Panc1 (cell line): Measurements from ENCODE around the gene S100A7. TPM values are rescaled to one million over a fixed set of nuclear protein-coding genes. Genes with fewer than 3 reads are reported as not detected.

Source experiments
- ATAC-seq: fragments of 200-7000 bp; cut with Tn5 transposase; 2 replicates; pipeline ENCODE4 v1.9.1; 2020; ENCODE audit warnings: mild to moderate bottlenecking, moderate library complexity
- BruUV-seq: library from RNA; stranded (reverse); fragments of 400-500 nt; replicated peaks from 2 replicates; lab custom pipeline; 2021; lab: Mats Ljungman, UMichigan
- CTCF ChIA-PET: fragments of 300-600 bp; sonication (Branson Sonifier 250); formaldehyde crosslinking; loops from one replicate; lab custom pipeline; 2022; ENCODE audit warnings: antibody characterized with exemption; lab: Charles Lee
- POLR2A ChIA-PET: fragments of 300-600 bp; sonication (Branson Sonifier 250); formaldehyde crosslinking; loops from one replicate; lab custom pipeline; 2022; ENCODE audit warnings: antibody characterized with exemption; lab: Charles Lee
- DNase-seq: peaks from one replicate; pipeline ENCODE4 v3.0.0-alpha.2; 2010; ENCODE audit warnings: low read depth, low spot score
- H3K27ac ChIP-seq: 2 replicates; pipeline ENCODE4 v1.5.1; 2011; ENCODE audit warnings: mild to moderate bottlenecking, low read length, inconsistent platforms
- H3K27me3 ChIP-seq: fragments of 200-500 bp; sonication (Bioruptor generic); 2 replicates; pipeline ENCODE4 v1.6.0; 2014; ENCODE audit warnings: low read length, inconsistent platforms; ENCODE audit not compliant: control insufficient read depth, insufficient read depth
- H3K36me3 ChIP-seq: fragments of 200-500 bp; sonication (Bioruptor generic); 2 replicates; pipeline ENCODE4 v1.5.1; 2014; ENCODE audit warnings: inconsistent platforms, mild to moderate bottlenecking, low read length, moderate library complexity; ENCODE audit not compliant: control insufficient read depth, insufficient read depth
- H3K4me1 ChIP-seq: 2 replicates; pipeline ENCODE4 v1.5.1; 2011; ENCODE audit warnings: inconsistent platforms, mild to moderate bottlenecking, low read length, moderate library complexity; ENCODE audit not compliant: control insufficient read depth, insufficient read depth
- H3K4me3 ChIP-seq, 2 experiments: 2 replicates each; pipeline ENCODE4 v1.5.1; 2011 to 2012; ENCODE audit warnings: low read depth in 2 of 2, low read length in 2 of 2, mild to moderate bottlenecking in 2 of 2, inconsistent platforms in 1 of 2, moderate library complexity in 1 of 2
- H3K9me3 ChIP-seq: fragments of 200-500 bp; sonication (Bioruptor generic); 2 replicates; pipeline ENCODE4 v1.5.1; 2014; ENCODE audit warnings: low read depth, mild to moderate bottlenecking, inconsistent platforms, low read length, moderate library complexity; ENCODE audit not compliant: control insufficient read depth, insufficient read depth
- POLR2AphosphoS5 ChIP-seq: IDR thresholded peaks from 2 replicates; pipeline ENCODE4 v1.6.1; 2012; ENCODE audit warnings: mild to moderate bottlenecking, low read depth, low read length, moderate library complexity
- SIN3A ChIP-seq: IDR thresholded peaks from 2 replicates; pipeline ENCODE4 v1.6.1; 2012; ENCODE audit warnings: low read depth, mild to moderate bottlenecking, low read length, moderate library complexity, borderline replicate concordance; ENCODE audit not compliant: insufficient read depth
- TCF7L2 ChIP-seq: IDR thresholded peaks from 2 replicates; pipeline ENCODE4 v1.6.1; 2011; ENCODE audit warnings: mild to moderate bottlenecking, low read depth, low read length, inconsistent platforms
- in situ Hi-C: cut with HindIII; loops from 2 replicates; pipeline ENCODE4 v1.10.0; 2016; ENCODE audit warnings: low sequenced_read_pairs, low pct_unique_long_range_greater_than_20kb
- intact Hi-C: fragments of 100-400 bp; cut with micrococcal nuclease; formaldehyde crosslinking; loops from one replicate; pipeline ENCODE4 v1.10.0; 2022; ENCODE audit not compliant: unreplicated experiment
- total RNA-seq: library from RNA; stranded (reverse); gene quantifications from one replicate; pipeline ENCODE4 v1.2.1, GENCODE V29; 2021; ENCODE audit not compliant: unreplicated experiment
- TF ChIP-seq, protein P1 (sequence below): fragments of 450-650 bp; IDR thresholded peaks from 2 replicates; pipeline ENCODE4 v1.5.1; 2017; ENCODE audit warnings: mild to moderate bottlenecking
- TF ChIP-seq, protein P2 (sequence below), 2 experiments: IDR thresholded peaks; 2 replicates each; pipeline ENCODE4 v1.6.1; 2011 to 2012; ENCODE audit warnings: low read depth in 2 of 2, control low read depth in 1 of 2, low read length in 1 of 2, mild to moderate bottlenecking in 1 of 2, moderate library complexity in 1 of 2; ENCODE audit not compliant: insufficient read depth in 1 of 2

S100A7 gene
- total RNA-seq, 1 experiment from 2014 or later: not detected

DNA sequence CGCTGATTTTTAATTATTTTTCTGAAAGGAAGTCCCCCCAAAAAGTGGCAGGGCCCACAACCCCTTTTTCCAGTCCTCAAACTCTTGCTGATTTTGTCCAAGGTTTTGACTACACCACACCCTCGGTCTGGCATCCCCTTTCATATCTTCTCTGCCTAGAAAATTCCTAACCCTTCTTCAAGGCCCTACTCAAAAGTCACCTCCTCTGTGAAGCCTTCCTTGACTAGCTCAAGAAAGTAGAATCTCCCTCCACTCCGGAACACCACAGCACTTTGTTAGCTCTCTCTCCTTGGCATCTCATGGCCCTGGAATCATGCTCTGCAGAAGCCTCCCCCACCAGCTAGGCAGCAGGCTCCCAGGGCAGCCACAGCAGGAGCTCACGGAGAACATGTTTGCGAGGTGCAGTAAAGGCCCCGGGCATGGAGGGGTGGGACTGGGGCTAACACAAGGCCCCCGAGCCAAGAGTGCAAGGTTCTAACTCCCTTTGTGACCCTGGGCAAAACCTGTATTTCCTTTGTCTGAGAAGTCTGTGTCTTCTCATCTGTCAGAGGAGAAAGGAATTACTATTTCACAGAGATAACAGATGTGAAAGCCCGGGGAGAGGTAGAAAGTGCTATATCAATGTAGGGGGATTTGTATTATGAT is 17.7 kb upstream of the S100A7 start:
- in situ Hi-C loops (no loop called here), intact Hi-C loops (no loop called here)
- no peaks in the 10 kb centered on the region for H3K36me3 ChIP-seq
- ATAC-seq (0 out of 2 replicates have a peak, but pooled peaks have one; percentile 50), DNase-seq (no peak)
- no peak overlapping the region for H3K4me3 ChIP-seq
- H3K27me3 ChIP-seq: no peaks in the 10 kb centered on the region
- no TSS peak for BruUV-seq
- ChIA-PET POLR2A (no interaction called here), CTCF (interaction anchor here (0.7 kb wide), 1 partner anchor 149 kb away, joined by 3 read pairs; the partner anchor contains the start of gene S100A13)
- H3K27ac ChIP-seq: no peak overlapping the region
- H3K4me1 ChIP-seq: no peaks in the 10 kb centered on the region
- no peaks in the 10 kb centered on the region for H3K9me3 ChIP-seq
- no peak for TF ChIP-seq POLR2AphosphoS5
- TF ChIP-seq TCF7L2: no peak
- TF ChIP-seq, protein P1, sequence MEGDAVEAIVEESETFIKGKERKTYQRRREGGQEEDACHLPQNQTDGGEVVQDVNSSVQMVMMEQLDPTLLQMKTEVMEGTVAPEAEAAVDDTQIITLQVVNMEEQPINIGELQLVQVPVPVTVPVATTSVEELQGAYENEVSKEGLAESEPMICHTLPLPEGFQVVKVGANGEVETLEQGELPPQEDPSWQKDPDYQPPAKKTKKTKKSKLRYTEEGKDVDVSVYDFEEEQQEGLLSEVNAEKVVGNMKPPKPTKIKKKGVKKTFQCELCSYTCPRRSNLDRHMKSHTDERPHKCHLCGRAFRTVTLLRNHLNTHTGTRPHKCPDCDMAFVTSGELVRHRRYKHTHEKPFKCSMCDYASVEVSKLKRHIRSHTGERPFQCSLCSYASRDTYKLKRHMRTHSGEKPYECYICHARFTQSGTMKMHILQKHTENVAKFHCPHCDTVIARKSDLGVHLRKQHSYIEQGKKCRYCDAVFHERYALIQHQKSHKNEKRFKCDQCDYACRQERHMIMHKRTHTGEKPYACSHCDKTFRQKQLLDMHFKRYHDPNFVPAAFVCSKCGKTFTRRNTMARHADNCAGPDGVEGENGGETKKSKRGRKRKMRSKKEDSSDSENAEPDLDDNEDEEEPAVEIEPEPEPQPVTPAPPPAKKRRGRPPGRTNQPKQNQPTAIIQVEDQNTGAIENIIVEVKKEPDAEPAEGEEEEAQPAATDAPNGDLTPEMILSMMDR: no peak
- TF ChIP-seq SIN3A: no peak
- TF ChIP-seq, protein P2, sequence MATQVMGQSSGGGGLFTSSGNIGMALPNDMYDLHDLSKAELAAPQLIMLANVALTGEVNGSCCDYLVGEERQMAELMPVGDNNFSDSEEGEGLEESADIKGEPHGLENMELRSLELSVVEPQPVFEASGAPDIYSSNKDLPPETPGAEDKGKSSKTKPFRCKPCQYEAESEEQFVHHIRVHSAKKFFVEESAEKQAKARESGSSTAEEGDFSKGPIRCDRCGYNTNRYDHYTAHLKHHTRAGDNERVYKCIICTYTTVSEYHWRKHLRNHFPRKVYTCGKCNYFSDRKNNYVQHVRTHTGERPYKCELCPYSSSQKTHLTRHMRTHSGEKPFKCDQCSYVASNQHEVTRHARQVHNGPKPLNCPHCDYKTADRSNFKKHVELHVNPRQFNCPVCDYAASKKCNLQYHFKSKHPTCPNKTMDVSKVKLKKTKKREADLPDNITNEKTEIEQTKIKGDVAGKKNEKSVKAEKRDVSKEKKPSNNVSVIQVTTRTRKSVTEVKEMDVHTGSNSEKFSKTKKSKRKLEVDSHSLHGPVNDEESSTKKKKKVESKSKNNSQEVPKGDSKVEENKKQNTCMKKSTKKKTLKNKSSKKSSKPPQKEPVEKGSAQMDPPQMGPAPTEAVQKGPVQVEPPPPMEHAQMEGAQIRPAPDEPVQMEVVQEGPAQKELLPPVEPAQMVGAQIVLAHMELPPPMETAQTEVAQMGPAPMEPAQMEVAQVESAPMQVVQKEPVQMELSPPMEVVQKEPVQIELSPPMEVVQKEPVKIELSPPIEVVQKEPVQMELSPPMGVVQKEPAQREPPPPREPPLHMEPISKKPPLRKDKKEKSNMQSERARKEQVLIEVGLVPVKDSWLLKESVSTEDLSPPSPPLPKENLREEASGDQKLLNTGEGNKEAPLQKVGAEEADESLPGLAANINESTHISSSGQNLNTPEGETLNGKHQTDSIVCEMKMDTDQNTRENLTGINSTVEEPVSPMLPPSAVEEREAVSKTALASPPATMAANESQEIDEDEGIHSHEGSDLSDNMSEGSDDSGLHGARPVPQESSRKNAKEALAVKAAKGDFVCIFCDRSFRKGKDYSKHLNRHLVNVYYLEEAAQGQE (IDR thresholded peaks at IDR 0.05; ENCODE audit: insufficient read depth in 1 of 2, low read depth in 2 of 2, low read length in 1 of 2): no peak

DNA sequence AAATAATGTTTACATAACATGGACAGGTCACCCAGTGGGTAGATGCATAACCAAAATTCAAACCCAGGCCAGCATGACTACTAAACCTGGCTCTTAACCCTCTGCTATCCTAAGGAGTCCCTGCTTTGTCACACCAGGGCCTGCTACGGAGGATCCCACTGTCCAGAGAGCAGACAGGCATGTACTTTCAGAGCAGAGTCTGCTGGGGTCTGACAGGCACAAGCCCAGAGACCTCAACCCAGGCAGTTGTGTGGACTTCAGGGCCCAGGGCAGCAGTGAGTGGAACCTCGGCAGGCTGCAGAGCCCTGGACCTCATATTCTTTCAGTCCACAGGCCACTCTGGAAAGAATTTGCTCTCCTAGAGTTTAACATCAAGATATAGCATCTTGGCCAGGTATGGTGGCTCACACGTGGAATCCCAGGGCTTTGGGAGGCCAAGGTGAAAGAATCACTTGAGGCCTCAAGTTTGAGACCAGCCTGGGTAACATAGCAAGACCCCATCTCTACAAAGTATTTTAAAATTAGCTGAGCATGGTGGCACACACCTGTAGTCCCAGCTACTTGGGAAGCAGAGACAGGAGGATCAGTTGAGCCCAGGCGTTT is 16.1 kb upstream of the S100A7 start:
- in situ Hi-C loops: no loop called here
- CTCF ChIA-PET: no interaction called here

More for the DNA sequence above, 16.1 kb upstream of the S100A7 start:
- Histone ChIP-seq H3K36me3 (no peaks in the 10 kb centered on the region), H3K4me3 (no peak overlapping the region), H3K27me3 (no peaks in the 10 kb centered on the region), H3K9me3 (no peaks in the 10 kb centered on the region), H3K4me1 (no peaks in the 10 kb centered on the region), H3K27ac (no peak overlapping the region)
- no peak for DNase-seq
- POLR2A ChIA-PET: no interaction called here
- intact Hi-C loops: no loop called here
- BruUV-seq: no TSS peak
- ATAC-seq: peak; percentile 49
- TF ChIP-seq POLR2AphosphoS5 (no peak), SIN3A (no peak), TCF7L2 (no peak)
- TF ChIP-seq, protein P1: no peak
- TF ChIP-seq, protein P2 (IDR thresholded peaks at IDR 0.05; ENCODE audit: insufficient read depth in 1 of 2, low read depth in 2 of 2, low read length in 1 of 2): no peak
